ENCODE results near the gene STK36.

The STK36 gene

DNA sequence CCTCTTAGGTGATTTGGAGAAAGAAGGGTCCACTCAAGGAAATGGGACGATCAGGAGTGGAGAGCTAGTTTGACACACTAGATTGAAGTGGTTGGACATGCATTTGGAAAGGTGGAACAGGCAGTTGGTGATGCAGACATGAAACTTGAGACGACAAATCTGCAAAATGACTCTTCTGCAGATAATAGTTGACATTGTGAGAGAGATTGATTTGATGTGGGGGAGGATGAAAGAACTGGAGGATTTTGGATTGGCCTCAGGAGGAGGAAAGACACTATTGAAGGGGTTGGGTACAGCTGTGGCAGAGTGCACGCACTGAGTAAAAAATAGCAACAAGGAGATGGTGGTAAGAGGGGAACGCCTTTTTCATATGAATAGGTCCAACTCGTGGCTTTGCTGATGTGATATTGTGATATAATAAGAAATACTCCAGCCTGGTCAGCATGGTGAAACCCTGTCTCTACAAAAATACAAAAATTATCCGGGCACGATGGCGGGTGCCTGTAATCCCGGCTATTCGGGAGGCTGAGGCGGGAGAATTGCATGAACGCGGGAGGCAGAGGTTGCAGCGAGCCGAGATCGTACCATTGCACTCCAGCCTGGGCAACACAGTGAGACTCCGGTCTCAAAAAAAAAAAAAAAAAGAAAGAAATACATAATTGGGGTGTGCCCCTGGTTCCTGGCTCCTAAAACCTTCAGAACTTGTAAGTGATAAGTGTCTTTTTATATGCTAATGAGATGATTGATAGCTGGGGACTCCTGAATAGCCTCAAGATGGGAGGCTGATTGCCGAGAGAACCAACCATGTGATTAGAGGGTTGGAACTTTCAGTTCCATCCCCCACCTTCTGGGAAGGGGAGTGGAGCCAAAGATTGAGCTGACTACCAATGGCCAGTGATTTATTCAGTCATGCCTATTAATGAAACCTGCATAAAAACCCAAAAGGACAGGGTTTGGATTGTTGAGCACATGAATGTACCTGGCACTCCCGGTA is 48.5 kb downstream of the STK36 start:
- no peak for DNase-seq

DNA sequence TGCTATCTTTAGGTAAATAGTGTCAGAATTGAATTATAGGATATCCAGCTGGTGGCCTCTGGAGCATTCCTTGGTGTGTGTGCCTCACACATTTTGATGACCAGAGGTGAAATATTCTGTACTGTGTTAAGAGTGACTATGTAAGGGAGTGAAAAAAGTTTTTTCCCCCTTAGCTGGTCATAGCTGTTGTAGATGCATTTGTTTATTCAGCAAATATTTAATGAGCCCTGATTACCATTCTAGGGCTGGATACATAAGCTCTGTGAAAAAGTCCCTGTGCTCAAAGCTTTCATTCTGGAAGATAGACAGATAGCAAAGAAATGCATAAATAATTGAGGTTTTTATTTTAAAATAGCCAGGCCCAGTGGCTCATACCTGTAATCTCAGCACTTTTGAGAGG is 49.6 kb downstream of the STK36 start:
- no peak for DNase-seq

DNA sequence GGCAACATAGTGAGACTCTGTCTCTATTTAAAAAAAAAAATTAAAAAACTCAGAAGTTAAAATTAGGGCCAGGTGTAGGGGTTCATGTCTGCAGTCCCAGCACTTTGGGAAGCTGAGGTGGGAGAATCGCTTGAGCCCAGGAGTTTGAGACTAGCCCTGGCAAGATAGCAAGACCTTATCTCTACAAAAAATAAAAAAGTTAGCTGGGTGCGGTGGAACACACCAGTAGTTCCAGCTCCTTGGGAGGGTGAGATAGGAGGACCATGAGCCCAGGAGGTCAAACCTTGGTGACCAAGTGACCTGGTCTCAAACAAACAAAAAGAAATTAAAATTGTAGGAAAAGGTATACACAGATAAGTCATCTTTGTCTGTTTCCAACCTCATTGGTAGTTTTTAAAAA is 50.0 kb downstream of the STK36 start:
- DNase-seq = no peak

DNA sequence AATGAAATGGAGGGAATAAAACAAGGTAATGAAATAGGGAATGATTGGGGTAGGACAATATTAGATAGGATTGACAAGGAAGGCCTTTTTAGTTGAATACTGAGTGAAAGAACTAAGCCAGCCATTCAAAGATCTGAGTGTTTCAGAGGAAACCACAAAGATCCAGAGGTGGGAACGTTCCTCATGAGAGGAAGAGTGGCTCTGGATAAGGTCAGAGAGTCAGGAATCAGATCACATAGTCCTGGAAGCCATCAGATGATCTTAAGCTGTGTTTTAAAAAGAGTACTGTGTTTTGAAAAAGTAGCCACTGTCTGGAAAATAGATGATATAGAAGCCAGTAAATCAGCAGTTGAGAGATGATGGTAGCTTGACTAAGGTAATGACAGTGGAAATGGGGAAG is 50.5 kb downstream of the STK36 start:
- no peak for DNase-seq

DNA sequence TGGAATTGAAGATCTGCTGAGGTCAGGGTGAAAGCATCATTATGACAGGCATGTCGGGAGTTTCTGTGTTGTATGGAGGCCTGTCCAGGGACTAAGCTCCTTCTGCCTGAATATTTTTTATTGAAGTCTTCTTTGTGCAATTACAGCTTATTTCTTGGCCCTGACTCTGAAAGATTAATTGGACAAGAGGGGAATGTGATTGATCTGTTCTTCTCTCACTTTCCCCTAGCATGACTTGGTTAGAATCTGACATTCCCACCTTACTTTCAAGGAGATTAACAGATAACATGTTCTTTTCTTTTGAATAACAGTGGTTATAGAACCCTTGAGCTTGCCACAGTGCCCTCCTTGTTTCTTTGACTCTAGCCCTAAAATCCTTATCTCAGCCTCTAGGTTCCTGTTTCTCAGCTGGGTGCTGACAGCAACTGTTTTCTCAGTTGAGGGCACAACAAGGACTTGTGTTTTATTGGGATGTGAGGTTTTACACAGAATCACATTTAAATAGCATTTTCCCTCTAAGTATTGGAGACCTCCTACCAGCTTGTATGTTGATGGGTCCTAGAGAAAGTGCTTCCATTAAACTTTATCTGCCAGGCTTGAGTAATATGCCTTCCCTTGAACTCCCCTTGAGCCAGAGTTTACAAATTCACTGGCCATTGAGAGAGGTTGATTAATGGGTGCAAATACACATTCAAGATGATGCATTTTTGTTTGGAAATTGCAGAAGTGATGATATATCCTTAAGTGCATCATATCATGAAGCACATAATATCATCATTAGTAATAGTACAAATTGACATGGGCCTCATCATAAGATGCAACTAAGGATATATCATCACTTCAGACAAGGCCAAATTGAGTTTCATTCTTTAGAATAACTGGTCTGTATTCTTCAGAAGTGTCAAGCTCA is 51.2 kb downstream of the STK36 start:
- no peak for DNase-seq

DNA sequence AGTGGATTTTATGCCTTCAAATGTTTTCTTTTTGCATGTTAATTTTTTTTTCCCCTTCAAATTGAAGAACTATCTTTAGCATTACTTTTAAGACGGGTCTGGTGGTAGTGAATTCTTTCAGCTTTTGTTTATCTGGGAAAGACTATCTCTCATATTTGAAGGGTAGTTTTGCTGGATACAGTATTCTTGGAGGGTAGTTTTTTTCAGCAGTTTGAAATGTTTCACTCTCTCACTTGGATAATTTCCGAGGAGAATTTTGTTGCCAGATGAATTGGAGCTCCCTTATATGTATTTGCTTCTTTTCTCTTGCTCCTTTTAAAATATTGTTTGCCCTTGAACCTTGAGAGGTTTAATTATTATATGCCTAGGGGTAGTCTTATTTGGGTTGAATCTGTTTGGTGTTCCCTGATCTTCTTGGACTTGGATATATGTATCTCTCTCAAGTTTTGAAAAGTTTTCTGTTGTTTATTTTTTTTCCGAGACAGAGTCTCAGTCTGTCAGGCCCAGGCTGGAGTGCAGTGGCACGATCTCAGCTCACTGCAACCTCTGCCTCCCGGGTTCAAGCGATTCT is 54.2 kb downstream of the STK36 start:
- no peak for DNase-seq

DNA sequence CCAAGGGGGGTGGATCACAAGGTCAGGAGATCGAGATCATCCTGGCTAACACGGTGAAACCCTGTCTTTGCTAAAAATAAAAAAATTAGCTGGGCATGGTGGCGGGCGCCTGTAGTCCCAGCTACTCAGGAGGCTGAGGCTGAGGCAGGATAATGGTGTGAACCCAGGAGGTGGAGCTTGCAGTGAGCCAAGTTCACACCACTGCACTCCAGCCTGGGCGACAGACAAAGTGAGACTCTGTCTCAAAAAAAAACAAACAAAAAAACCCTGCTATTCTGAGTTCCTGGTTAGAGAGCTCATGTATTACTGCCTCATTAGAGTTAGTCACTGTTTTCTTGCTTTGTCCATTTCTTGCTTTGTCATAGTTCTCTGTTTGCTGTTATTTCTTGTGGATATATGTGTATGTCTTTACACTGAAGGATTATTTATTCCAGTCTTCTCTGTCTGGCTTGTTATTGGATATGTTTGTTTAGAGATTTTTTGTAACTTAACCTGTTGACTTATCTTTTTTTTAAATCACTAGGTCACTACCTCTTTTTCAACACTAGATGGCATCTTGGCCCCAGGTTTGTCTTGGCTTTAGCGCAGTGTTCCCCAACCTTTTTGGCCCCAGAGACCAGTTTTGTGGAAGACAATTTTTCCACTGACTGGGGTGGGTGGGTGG is 55.7 kb downstream of the STK36 start:
- no peak for DNase-seq

DNA sequence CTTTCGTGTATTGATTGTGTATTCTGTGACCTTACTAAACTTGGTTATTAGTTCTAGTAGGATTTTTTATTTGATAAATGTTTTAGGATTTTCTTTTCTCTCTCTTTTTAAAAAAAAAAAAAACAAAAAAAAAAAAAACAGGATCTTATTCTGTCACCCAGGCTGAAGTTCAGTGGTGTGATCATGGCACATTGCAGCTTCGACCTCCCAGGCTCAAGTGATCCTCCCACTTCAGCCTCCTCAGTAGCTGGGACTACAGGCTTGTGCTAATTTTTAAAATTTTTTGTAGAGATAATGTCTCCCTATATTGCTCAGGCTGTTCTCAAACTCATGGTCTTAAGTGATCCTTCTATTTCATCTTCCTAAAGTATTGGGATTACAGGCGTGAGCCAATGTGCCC is 57.8 kb downstream of the STK36 start:
- DNase-seq = no peak

DNA sequence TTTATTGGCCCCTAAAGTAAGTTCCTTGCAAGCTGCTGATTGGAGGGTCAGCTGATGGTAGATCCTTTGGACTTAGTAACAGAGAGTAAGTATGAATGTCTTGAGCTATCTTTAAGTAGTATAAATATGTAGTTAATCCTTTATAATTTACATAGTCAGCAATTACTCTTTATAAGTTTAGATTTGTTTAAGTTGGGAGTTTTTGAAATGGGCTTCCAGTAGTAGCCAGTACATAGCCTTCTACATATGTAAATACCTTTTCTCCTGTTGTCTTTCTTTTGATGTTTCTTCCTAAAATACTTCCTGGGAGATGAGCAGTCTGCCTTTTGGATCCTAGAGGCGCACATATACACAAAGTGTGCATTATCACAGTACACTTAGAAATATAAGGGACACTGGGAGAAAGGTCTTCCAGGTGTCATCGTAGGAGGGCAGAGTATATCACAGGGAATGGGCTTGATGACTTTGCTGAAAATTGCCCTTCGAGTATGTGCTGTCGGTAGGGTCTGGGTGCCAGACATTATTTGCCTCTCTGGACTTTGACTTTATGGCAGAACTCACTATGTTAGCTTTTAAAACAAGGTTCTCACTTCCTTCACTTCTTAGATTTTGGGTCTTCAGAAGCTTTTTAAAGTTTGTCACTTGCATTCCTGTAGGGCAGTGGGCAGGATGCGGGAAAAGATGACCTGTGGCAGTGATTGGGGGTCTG is 60.3 kb downstream of the STK36 start:
- DNase-seq = no peak

DNA sequence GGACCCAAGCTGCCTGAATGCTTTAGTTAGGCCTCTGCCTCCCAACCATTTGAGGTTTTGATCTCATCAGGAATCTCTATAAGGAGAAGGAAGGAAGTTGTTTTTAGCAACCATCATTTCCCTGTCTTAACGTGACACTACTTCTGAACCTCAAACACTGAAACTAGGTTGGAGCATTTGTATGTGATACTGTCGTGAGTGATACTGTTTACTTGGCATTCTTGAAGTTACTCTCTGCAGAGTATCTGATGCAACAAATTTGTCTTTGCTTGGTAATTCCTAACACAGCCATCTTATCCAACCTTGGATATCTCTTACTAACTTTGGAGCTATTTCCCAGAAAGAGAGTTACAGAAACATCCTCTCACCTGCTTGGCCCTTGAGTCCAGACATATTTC is 60.9 kb downstream of the STK36 start:
- DNase-seq = no peak

DNA sequence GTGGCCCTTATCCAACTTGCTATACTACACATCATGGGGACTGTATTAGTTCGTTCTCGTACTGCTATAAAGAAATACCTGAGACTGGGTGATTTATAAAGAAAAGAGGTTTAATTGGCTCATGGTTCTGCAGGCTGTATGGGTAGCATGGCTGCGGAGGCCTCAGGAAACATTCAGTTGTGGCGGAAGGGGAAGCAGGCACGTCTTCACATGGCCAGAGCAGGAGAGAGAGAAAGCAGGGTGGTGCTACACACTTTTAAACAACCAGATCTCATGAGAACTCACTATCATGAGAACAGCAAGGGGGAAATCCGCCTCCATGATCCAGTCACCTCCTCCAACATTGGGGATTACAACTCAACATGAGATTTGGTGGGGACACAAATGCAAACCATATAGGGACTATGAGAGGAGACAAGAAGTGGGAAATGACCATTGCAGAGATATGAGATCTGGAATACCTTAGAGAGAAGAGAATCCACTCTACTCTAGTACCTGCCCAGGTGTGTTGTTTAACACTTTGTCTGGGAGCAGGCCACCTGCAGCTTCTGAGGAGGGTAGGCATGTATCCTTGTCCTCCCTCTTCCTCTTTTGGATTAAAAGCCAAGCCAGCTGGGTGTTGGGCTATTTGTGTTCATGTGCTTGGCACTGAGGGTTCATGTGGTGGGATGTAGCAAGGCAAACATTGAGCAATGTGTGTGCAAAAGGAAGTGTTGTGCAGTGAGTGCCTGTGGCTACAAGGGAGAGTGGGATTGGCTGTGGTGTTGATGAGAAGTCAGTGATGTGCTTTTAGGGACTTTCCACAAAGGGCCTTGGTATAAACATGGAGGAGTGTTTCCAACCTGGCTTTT is 61.5 kb downstream of the STK36 start:
- no peak for DNase-seq

DNA sequence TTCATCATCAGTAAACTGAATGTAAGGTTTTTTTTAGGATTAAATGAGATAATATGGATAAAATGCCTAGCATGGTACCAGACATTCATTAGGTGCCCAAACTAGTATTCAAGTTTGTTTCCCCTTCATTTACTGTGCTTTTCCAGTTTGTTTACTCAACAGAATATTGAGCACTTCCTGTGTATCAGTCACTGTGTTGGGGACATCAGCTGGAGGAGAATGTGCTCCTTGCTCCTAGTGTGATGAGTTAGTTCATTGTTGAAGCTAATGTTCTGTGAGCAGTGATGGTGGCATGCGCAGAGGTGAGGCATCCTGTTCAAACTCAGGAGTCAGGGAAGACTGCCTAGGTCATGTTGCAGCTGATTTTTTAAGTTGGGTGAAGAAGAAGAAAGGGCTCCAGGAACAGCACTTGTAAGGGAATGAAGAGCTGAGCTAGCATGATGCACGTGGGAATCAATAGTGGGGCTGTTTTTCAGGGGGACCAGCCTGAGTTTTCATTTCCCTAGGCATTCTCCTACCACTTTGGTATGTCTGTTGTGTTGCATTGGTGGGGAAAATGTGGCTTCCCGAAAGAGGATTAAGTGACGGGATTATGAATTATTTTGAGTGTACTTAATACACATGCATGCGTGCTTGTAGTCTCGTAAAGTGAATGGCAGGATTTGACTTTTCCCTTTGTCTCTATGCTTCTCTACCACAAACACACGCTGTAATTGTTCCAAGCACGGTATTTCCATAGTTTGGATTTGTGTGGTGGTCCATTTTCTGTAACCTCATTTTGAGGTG is 62.5 kb downstream of the STK36 start:
- peak; percentile 2 to 76 for DNase-seq

DNA sequence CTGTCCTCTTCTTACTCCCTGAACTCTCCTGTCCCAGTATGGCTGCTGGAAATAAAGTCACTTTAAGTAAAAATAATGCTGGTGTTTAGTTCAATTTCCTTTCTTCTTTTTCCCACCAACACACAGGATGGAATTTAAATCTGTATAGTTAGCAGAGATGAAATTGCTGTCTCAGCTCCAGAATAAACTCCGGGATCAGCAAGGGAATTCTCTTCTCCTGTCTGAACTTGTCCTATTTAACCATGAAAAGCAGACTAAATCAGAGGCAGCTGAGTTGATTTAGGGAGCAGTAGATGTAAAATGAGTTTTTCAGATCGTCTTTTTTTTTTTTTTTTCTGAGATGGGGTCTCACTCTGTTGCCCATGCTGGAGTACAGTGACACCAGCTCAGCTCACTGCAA is 64.6 kb downstream of the STK36 start:
- no peak for DNase-seq

DNA sequence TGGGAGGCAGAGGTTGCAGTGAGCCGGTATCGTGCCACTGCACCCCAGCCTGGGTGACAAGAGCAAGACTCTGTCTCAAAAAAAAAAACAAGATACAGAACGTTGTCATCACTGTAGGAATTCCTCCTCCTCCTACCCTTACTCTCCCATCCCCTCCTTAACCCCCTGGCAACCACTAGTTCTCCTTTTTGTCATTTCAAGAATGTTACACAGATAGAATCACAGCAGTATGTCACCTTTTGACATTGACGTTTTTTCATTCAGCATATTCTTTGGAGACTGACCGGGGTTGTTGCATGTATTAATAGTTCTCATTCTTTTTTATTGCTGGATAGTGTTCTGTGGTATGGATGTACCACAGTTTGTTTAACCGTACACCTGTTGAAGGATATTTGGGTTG is 71.2 kb downstream of the STK36 start:
- no peak for DNase-seq

DNA sequence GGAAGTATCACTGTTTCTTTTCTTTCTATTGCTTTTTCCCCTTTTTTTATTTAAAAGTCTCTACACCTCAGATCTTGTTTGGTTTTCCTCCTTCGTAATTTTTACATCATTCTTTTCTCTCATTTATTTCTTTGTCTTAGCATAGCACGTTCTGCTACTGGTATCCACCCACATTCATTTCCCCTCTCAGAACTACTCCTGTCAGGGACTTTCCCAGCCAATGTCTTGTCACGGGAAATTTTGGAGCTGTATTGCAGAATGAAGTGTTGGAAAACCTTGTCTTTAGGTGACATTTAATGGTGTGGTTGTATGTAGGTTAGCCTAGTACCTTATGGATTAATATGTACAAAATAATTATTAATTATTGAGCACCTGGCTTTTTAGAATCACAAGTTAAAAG is 72.7 kb downstream of the STK36 start:
- no peak for DNase-seq

DNA sequence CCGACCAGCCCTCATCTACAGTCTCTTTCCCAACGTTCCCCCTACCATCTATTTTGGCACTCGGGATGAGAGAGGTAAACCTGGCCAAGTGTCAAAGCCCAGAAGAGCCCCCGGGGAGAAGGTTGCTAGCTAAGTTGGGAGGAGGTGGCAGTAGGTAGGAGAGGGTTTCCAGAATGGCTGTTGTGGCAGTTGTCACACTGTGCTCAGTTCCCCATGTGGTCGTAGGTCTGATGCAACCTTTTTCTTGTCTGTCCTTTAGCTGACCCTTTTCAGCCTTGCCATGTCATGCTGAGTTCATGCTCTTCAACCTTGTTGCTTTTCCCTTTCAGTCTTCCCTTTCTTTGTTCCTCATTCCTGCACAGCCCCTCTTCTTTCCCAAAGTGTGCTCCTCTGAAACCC is 73.3 kb downstream of the STK36 start:
- no peak for DNase-seq

DNA sequence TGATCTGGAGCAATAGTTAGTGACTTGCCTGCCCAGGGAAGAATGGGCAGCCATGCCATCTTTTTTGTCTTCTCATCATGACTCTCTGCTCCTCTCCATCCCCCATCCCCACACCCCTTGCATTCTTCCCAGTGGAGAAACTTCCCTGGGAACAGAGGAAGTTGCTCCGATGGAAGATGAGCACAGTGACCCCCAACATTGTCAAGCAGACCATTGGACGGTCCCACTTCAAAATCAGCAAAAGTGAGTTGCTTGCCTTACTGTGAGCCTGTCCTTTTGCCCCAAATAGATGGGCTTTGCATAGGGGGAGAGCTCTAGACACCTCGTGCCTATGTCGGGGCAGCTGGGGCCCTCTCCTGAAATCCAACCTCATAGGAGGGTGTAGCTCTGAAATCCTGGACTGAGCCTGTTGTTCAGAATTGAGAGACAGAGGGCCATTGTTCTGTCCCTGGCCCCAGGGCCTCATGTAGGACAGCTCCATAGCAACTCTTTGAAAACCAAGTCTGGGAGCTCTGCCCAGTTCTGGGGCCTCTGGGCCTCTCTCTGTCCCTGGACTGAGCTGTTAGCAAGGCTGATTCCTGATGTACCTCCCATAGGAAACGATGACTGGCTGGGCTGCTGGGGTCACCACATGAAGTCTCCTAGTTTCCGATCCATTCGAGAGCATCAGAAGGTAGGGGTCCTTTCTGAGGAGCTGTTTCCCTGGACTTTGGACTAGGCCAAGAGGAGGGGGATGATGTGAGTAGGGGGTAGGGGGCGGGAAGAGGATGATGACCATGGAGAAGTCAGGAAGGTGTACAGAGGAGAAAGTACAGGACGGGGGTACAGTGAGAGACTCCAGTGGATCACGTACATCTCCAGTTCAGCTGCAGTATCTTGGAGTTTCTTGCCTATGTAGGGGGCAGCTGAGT is 73.9 kb downstream of the STK36 start:
- no peak for DNase-seq

DNA sequence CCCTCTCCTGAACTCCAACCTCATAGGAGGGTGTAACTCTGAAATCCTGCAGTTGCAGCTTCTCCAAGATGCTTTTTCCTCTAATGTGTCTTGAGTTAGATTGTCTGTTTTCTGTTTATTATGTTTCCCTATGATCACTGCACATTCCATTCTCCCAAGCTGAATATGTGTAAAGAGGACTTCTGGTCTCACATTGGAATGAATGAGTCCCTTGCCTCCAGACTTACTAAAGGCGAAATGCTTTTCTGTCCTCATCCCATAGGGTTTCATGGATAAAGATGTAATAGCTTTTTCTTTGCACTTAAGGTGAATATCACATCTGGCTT is 74.5 kb downstream of the STK36 start:
- no peak for DNase-seq

DNA sequence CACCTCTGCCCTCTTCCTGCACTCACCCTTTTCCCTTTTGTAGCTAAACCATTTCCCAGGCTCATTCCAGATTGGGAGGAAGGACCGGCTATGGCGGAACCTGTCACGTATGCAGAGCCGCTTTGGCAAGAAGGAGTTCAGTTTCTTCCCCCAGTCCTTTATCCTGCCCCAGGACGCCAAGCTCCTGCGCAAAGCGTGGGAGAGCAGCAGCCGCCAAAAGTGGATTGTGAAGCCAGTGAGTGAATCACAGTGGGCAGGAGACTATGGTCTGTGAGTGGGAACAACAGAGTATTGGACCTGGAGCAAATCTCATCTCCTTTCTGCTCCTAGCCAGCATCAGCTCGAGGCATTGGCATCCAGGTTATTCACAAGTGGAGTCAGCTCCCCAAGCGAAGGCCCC is 75.1 kb downstream of the STK36 start:
- DNase-seq = no peak

Data from NCI-H524 (cell line).